Uterus (tissue), 4 donors: ENCODE data around the gene CHRNA10. TPM values are rescaled to one million over a fixed set of nuclear protein-coding genes. Genes with fewer than 3 reads are reported as not detected.

Source experiments
- DNase-seq, 2 donors: peaks; one replicate each; pipeline ENCODE4 v3.0.0-alpha.2; 2019 to 2020
- H3K27ac ChIP-seq, 2 donors: fragments of 200-600 bp; sonication (generic); 1 replicate in 1 of 2; 2 replicates in 1 of 2; pipeline ENCODE4 v1.5.1; 2016 to 2018
- H3K27me3 ChIP-seq, 2 donors: fragments of 200-600 bp; sonication (generic); one replicate each; pipeline ENCODE4 v1.5.1; 2018 to 2019; ENCODE audit warnings: control low read depth in 1 of 2
- H3K36me3 ChIP-seq, 2 donors: fragments of 200-600 bp; sonication (generic); one replicate each; pipeline ENCODE4 v1.5.1; 2019; ENCODE audit warnings: control low read depth in 1 of 2
- H3K4me1 ChIP-seq, 2 donors: fragments of 200-600 bp; sonication (generic); one replicate each; pipeline ENCODE4 v1.5.1; 2018 to 2019; ENCODE audit warnings: control low read depth in 1 of 2
- H3K4me3 ChIP-seq, 2 donors: fragments of 200-600 bp; sonication (generic); 1 replicate in 1 of 2; 2 replicates in 1 of 2; pipeline ENCODE4 v1.5.1; 2018 to 2019; ENCODE audit warnings: mild to moderate bottlenecking in 1 of 2
- H3K9me3 ChIP-seq, 2 donors: fragments of 200-600 bp; sonication (generic); one replicate each; pipeline ENCODE4 v1.5.1; 2019; ENCODE audit warnings: control low read depth in 1 of 2
- POLR2A ChIP-seq, 2 donors: fragments of 450-650 bp; IDR thresholded peaks; one replicate each; pipeline ENCODE4 v1.6.1; 2016; ENCODE audit warnings: antibody characterized with exemption in 2 of 2, mild to moderate bottlenecking in 1 of 2, moderate library complexity in 1 of 2
- intact Hi-C: fragments of 100-400 bp; cut with DNase I; formaldehyde crosslinking; loops from one replicate; pipeline ENCODE4 v1.15.1; 2023; ENCODE audit warnings: low total_unique reads
- total RNA-seq, 4 donors: library from RNA; depleted of rRNA in 3 of 4; stranded (reverse); fragments of >200 nt in 3 of 4; gene quantifications; one replicate each; pipeline versions ENCODE4 v1.1.0 to v1.2.4, GENCODE V29; 2014 to 2023
- TF ChIP-seq, protein P1 (sequence below), 4 experiments: fragments of 200-600 bp in 2 of 4; fragments of 450-650 bp in 2 of 4; sonication (generic) in 2 of 4; IDR thresholded peaks; one replicate each; pipeline ENCODE4 v1.5.1; 2016 to 2019; ENCODE audit warnings: antibody characterized with exemption in 4 of 4, mild to moderate bottlenecking in 2 of 4, moderate library complexity in 1 of 4
- donor health status: DM: yes; HTN: yes; CAD: no.

The CHRNA10 gene
- total RNA-seq, 4 donors from 2014 or later: 0.76 to 2.2 TPM; not detected in 2

DNA sequence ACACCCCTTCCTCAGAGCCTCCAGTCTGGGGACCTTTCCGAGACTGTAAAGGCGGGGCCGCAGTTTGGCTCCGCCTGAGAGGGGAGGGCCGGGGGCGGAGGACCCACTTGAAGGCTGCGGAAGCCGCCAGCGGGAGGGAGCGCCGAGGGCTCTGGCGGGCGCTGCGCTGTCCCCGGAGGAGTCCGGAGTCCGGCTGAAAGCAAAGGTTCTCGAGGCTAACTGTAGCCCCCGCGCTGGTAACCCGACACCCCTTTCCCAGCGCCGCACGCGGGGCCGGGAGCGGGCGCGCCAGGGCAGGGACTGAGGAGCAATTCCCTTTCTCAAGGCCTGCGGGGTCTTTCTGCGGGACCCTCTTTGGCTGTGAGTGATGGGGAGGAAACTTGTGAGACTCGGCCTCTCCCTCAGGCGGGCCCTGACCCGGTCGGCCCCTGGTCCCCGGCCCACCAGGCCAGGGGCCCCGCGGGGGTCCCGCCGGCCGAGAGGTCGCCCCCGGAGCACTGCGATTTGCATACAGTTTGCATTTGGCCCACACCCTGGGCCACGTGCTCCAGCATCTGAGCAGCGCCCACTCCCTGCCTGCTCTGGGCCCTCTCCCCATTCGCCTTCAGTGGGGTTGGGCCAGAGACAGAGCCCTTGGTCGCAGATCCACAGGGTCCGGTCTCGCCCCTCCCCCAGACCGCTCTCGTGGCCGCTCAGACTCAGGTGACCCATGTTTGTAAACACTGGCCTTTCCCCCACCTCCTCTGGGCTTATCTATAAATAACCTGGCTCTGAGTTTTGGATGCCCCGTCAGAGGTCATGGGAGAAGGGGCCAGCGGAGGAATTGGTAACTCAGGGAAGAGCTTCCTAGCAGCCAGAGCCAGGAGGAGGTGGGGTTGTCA lies 28.9 kb downstream of the CHRNA10 start:
- H3K36me3 ChIP-seq: no peaks in the 10 kb centered on the region
- peak overlapping the region; percentile 37 to 41 for H3K4me3 ChIP-seq
- peak; percentile 83 to 87 for DNase-seq
- H3K27ac ChIP-seq: peak overlapping the region; percentile 65 to 74
- H3K9me3 ChIP-seq: no peaks in the 10 kb centered on the region
- H3K4me1 ChIP-seq: no peaks in the 10 kb centered on the region
- intact Hi-C loops: no loop called here
- no peaks in the 10 kb centered on the region for H3K27me3 ChIP-seq
- TF ChIP-seq POLR2A (IDR thresholded peaks at IDR 0.05): peak; percentile 29 to 52
- TF ChIP-seq, protein P1, sequence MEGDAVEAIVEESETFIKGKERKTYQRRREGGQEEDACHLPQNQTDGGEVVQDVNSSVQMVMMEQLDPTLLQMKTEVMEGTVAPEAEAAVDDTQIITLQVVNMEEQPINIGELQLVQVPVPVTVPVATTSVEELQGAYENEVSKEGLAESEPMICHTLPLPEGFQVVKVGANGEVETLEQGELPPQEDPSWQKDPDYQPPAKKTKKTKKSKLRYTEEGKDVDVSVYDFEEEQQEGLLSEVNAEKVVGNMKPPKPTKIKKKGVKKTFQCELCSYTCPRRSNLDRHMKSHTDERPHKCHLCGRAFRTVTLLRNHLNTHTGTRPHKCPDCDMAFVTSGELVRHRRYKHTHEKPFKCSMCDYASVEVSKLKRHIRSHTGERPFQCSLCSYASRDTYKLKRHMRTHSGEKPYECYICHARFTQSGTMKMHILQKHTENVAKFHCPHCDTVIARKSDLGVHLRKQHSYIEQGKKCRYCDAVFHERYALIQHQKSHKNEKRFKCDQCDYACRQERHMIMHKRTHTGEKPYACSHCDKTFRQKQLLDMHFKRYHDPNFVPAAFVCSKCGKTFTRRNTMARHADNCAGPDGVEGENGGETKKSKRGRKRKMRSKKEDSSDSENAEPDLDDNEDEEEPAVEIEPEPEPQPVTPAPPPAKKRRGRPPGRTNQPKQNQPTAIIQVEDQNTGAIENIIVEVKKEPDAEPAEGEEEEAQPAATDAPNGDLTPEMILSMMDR (IDR thresholded peaks at IDR 0.05): no peak

DNA sequence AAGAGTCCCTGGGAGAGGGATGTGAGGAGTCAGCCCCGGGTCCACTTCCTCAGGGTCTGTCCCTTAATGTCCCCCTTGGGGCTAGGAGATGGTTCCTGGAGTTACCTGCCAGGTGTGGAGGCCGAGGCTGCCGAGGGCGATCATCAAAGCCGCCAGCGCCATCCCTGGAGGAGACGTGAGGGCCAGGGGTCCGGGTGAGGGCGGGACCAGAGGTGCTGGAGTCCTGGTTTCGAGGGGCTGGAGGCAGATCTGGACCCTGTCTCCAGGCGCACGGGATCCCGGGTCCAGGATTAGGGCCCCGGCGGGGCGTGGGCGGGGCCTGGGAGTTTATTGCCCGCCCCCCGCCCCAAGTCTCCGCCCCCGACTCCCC lies 29.5 kb downstream of the CHRNA10 start, which contains the start of gene ART5:
Gene ART5, minus strand, starts transcription at position 292 of the 370 bp plus-strand sequence. Its CDS starts 130 bp downstream, at position 162.
- intact Hi-C loops: no loop called here
- Histone ChIP-seq H3K9me3 (no peaks in the 10 kb centered on the region), H3K36me3 (no peaks in the 10 kb centered on the region), H3K4me1 (no peaks in the 10 kb centered on the region), H3K27me3 (no peaks in the 10 kb centered on the region), H3K27ac (peak within 1 kb of the TSS; percentile 65 to 74), H3K4me3 (peak within 1 kb of the TSS; percentile 37 to 41)
- TF ChIP-seq POLR2A (IDR thresholded peaks at IDR 0.05): no peak
- TF ChIP-seq, protein P1 (IDR thresholded peaks at IDR 0.05): no peak
- DNase-seq: no peak

DNA sequence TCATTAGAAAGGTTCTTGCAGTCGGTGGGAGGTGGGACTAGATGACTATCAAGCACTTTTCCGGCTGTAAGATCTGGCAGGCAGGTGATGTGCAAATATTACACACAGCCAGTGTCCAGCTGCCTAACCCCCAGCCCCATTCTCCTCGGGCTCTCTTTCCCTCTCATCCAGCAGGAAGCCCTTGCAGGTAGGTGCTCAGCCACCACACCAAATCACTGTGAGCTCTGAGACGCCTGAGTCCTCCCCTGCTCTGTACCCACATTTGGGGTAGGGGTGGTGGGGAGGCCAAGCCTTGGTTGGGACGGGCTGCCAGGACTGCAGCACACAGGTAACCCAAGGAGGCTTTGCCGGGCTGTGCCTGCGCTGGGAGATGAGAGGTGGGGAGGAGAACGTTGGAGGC lies 30.0 kb downstream of the CHRNA10 start:
- Histone ChIP-seq H3K9me3 (no peaks in the 10 kb centered on the region), H3K4me1 (no peaks in the 10 kb centered on the region), H3K4me3 (no peak overlapping the region), H3K36me3 (no peaks in the 10 kb centered on the region), H3K27me3 (no peaks in the 10 kb centered on the region), H3K27ac (no peak overlapping the region)
- no peak for DNase-seq
- TF ChIP-seq, protein P1 (IDR thresholded peaks at IDR 0.05): no peak
- TF ChIP-seq POLR2A (IDR thresholded peaks at IDR 0.05): no peak
- intact Hi-C loops: no loop called here

DNA sequence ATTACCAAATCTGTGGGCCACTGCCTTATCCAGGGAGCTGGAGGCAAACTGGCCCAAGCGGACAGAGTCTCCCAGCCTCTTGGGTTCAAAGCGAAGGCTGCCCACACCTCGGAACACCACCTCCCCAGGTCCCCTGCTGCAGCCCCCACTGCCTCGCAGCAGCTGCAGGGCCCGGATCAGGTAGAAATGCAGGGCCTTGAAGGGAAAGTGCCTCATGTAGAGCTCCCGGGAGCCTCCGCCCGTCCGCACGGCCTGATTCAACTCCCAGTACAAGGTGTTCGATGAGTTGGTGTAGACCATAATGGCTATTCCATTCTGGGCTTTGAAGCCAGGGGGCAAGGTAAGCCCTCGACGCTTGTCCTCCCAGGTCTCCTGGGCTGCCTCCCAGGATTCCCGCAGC lies 31.3 kb downstream of the CHRNA10 start:
- intact Hi-C loops: no loop called here
- Histone ChIP-seq H3K36me3 (no peaks in the 10 kb centered on the region), H3K4me3 (no peak overlapping the region), H3K27me3 (no peaks in the 10 kb centered on the region), H3K4me1 (no peaks in the 10 kb centered on the region), H3K9me3 (no peaks in the 10 kb centered on the region), H3K27ac (no peak overlapping the region)
- DNase-seq: no peak
- TF ChIP-seq, protein P1 (IDR thresholded peaks at IDR 0.05): no peak
- TF ChIP-seq POLR2A (IDR thresholded peaks at IDR 0.05): no peak

DNA sequence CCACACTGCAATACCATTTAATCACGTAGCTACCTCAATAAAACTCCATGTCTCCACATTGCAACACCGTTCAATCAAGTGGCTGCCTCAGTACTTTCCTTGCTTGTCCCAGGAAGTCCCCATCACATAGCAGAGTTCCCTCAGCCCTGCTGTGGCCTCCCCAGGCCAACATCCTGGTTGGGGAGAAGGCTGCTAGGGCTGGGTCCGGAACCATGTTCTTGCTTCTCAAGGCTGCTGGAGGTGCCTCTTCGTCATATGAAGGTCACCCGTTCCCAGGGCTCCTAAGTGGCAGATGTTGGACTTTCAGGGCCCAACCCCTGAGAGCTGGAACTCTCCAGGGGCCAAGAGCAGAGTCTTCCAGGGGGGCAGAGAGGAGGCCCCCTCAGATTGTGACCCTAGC lies 32.7 kb downstream of the CHRNA10 start:
- TF ChIP-seq, protein P1 (IDR thresholded peaks at IDR 0.05): no peak
- no peak for TF ChIP-seq POLR2A (IDR thresholded peaks at IDR 0.05)
- H3K27me3 ChIP-seq: no peaks in the 10 kb centered on the region
- no peaks in the 10 kb centered on the region for H3K9me3 ChIP-seq
- no peak for DNase-seq
- intact Hi-C loops: no loop called here
- no peaks in the 10 kb centered on the region for H3K4me1 ChIP-seq
- no peak overlapping the region for H3K4me3 ChIP-seq
- no peak overlapping the region for H3K27ac ChIP-seq
- H3K36me3 ChIP-seq: no peaks in the 10 kb centered on the region
